ENCODE results near the gene STX18. TPM values are rescaled to one million over a fixed set of nuclear protein-coding genes. Genes with fewer than 3 reads are reported as not detected.
"Not testable (repeated sequence)": the region's sequence is repeated elsewhere in the genome, so short reads cannot be mapped to it uniquely, and the experiment has no call there.

STX18 gene
- total RNA-seq, 1 experiment from 2014 or later: 36.5 TPM

DNA sequence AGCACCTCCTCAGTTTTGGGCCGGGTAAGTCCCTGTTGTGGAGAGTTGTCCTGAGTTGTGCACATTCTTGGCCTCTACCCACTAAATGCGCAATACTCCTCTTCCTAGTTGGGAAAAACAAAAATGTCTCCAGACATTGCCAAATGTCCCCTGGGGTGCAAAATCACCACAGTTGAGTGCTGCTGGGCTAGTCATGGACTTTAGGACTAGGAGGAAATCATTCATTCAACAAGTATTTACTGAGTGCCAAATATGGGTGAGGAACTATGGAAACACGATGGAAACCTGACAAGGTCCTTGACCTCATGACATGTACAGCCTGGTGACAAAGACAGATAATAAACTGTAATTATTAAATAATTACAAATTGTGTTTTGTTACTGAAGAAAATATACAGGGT lies 71.6 kb downstream of the STX18 start:
- Mint-ChIP-seq H3K27me3 (ENCODE audit: insufficient read depth, unreplicated experiment) (no peaks in the 10 kb centered on the region), H3K4me3 (ENCODE audit: unreplicated experiment) (no peak overlapping the region), H3K36me3 (ENCODE audit: insufficient read depth, unreplicated experiment) (peaks cover 22% of the 10 kb centered on the region), H3K27ac (ENCODE audit: unreplicated experiment) (no peak overlapping the region), H3K9me3 (ENCODE audit: unreplicated experiment) (peaks cover 14% of the 10 kb centered on the region), H3K4me1 (ENCODE audit: low read depth, unreplicated experiment) (peaks cover 7% of the 10 kb centered on the region)
- intact Hi-C loops (cut with micrococcal nuclease; ENCODE audit: unreplicated experiment): no loop called here
- BruUV-seq (replicated peaks): no TSS peak
- TF ChIP-seq, protein P1, sequence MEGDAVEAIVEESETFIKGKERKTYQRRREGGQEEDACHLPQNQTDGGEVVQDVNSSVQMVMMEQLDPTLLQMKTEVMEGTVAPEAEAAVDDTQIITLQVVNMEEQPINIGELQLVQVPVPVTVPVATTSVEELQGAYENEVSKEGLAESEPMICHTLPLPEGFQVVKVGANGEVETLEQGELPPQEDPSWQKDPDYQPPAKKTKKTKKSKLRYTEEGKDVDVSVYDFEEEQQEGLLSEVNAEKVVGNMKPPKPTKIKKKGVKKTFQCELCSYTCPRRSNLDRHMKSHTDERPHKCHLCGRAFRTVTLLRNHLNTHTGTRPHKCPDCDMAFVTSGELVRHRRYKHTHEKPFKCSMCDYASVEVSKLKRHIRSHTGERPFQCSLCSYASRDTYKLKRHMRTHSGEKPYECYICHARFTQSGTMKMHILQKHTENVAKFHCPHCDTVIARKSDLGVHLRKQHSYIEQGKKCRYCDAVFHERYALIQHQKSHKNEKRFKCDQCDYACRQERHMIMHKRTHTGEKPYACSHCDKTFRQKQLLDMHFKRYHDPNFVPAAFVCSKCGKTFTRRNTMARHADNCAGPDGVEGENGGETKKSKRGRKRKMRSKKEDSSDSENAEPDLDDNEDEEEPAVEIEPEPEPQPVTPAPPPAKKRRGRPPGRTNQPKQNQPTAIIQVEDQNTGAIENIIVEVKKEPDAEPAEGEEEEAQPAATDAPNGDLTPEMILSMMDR (IDR thresholded peaks at IDR 0.05; ENCODE audit: insufficient read depth in 1 of 2, low read depth in 1 of 2, low read length in 1 of 2, severe bottlenecking in 1 of 2, unreplicated experiment in 1 of 2): no peak
- DNase-seq: no peak
- H3K36me3 ChIP-seq (ENCODE audit: control insufficient read depth, insufficient read depth, low read length): no peaks in the 10 kb centered on the region; the same call in 1 of the 2 replicates
- CTCF ChIA-PET: no interaction called here
- POLR2A ChIA-PET: no interaction called here
- H3K4me3 ChIP-seq (ENCODE audit: low read depth, low read length): no peak overlapping the region
- H3K4me1 ChIP-seq: no peaks in the 10 kb centered on the region; the same call in 1 of the 2 replicates
- H3K27me3 ChIP-seq (replicated peaks; ENCODE audit: control insufficient read depth, insufficient read depth, low read length): no peaks in the 10 kb centered on the region
- H3K9me3 ChIP-seq: no peaks in the 10 kb centered on the region

- DNase-seq; H3K36me3 ChIP-seq (ENCODE audit: control insufficient read depth, insufficient read depth, low read length); POLR2A ChIA-PET; H3K4me1 ChIP-seq; H3K27ac Mint-ChIP-seq (ENCODE audit: unreplicated experiment); H3K27me3 Mint-ChIP-seq (ENCODE audit: insufficient read depth, unreplicated experiment); H3K27me3 ChIP-seq (replicated peaks; ENCODE audit: control insufficient read depth, insufficient read depth, low read length); BruUV-seq (replicated peaks); H3K4me3 Mint-ChIP-seq (ENCODE audit: unreplicated experiment); H3K4me3 ChIP-seq (ENCODE audit: low read depth, low read length); CTCF ChIA-PET; intact Hi-C loops (cut with micrococcal nuclease; ENCODE audit: unreplicated experiment); H3K9me3 ChIP-seq; H3K4me1 Mint-ChIP-seq (ENCODE audit: low read depth, unreplicated experiment): not testable (repeated sequence)
- H3K36me3 Mint-ChIP-seq (ENCODE audit: insufficient read depth, unreplicated experiment): peaks cover 25% of the 10 kb centered on the region
- H3K9me3 Mint-ChIP-seq (ENCODE audit: unreplicated experiment): peaks cover 14% of the 10 kb centered on the region
Measured at GRCh38 chr4:4465238-4465637, 76.6 kb downstream of the STX18 start.

- H3K27me3 ChIP-seq (replicated peaks; ENCODE audit: control insufficient read depth, insufficient read depth, low read length): no peaks in the 10 kb centered on the region
- no peaks in the 10 kb centered on the region for H3K4me1 ChIP-seq
- no peaks in the 10 kb centered on the region; the same call in 1 of the 2 replicates for H3K36me3 ChIP-seq (ENCODE audit: control insufficient read depth, insufficient read depth, low read length)
- Mint-ChIP-seq H3K4me1 (ENCODE audit: low read depth, unreplicated experiment) (peaks cover 9% of the 10 kb centered on the region), H3K36me3 (ENCODE audit: insufficient read depth, unreplicated experiment) (peaks cover 19% of the 10 kb centered on the region), H3K27me3 (ENCODE audit: insufficient read depth, unreplicated experiment) (no peaks in the 10 kb centered on the region), H3K27ac (ENCODE audit: unreplicated experiment) (no peak overlapping the region), H3K4me3 (ENCODE audit: unreplicated experiment) (no peak overlapping the region), H3K9me3 (ENCODE audit: unreplicated experiment) (peaks cover 14% of the 10 kb centered on the region)
- H3K9me3 ChIP-seq: no peaks in the 10 kb centered on the region
- intact Hi-C loops (cut with micrococcal nuclease; ENCODE audit: unreplicated experiment): no loop called here
- no peak overlapping the region for H3K4me3 ChIP-seq (ENCODE audit: low read depth, low read length)
- ChIA-PET CTCF (no interaction called here), POLR2A (no interaction called here)
- BruUV-seq (replicated peaks): no TSS peak
- DNase-seq: no peak
- TF ChIP-seq, protein P1 (IDR thresholded peaks at IDR 0.05; ENCODE audit: insufficient read depth in 1 of 2, low read depth in 1 of 2, low read length in 1 of 2, severe bottlenecking in 1 of 2, unreplicated experiment in 1 of 2): no peak
Measured at GRCh38 chr4:4462970-4463369, 78.9 kb downstream of the STX18 start.

GRCh38 chr4:4461850-4462249 lies 80.0 kb downstream of the STX18 start:
- Histone ChIP-seq H3K4me1 (no peaks in the 10 kb centered on the region), H3K4me3 (ENCODE audit: low read depth, low read length) (no peak overlapping the region), H3K36me3 (ENCODE audit: control insufficient read depth, insufficient read depth, low read length) (no peaks in the 10 kb centered on the region; the same call in 1 of the 2 replicates), H3K27me3 (replicated peaks; ENCODE audit: control insufficient read depth, insufficient read depth, low read length) (no peaks in the 10 kb centered on the region), H3K9me3 (no peaks in the 10 kb centered on the region)
- Mint-ChIP-seq H3K4me1 (ENCODE audit: low read depth, unreplicated experiment) (peaks cover 9% of the 10 kb centered on the region), H3K4me3 (ENCODE audit: unreplicated experiment) (no peak overlapping the region), H3K36me3 (ENCODE audit: insufficient read depth, unreplicated experiment) (peaks cover 19% of the 10 kb centered on the region), H3K27me3 (ENCODE audit: insufficient read depth, unreplicated experiment) (no peaks in the 10 kb centered on the region), H3K9me3 (ENCODE audit: unreplicated experiment) (peaks cover 14% of the 10 kb centered on the region), H3K27ac (ENCODE audit: unreplicated experiment) (peak overlapping the region; percentile 15)
- TF ChIP-seq, protein P1 (IDR thresholded peaks at IDR 0.05; ENCODE audit: insufficient read depth in 1 of 2, low read depth in 1 of 2, low read length in 1 of 2, severe bottlenecking in 1 of 2, unreplicated experiment in 1 of 2): no peak
- ChIA-PET CTCF (no interaction called here), POLR2A (no interaction called here)
- intact Hi-C loops (cut with micrococcal nuclease; ENCODE audit: unreplicated experiment): no loop called here
- no TSS peak for BruUV-seq (replicated peaks)
- peak in 1 of 2 experiments; percentile 24 for DNase-seq
